Ishikawa (cell line): ENCODE data around the gene GRXCR2.

Source experiments
- CEBPB ChIP-seq: IDR thresholded peaks from 2 replicates; pipeline ENCODE4 v1.6.1; 2012
- CREB1 ChIP-seq: IDR thresholded peaks from 2 replicates; pipeline ENCODE4 v1.6.1; 2012; ENCODE audit warnings: low read depth
- EGR1 ChIP-seq: IDR thresholded peaks from 2 replicates; pipeline ENCODE4 v1.6.1; 2012
- EP300 ChIP-seq: IDR thresholded peaks from 2 replicates; pipeline ENCODE4 v1.6.1; 2012; ENCODE audit warnings: borderline replicate concordance
- FOXM1 ChIP-seq: IDR thresholded peaks from 2 replicates; pipeline ENCODE4 v1.6.1; 2012; ENCODE audit warnings: low read depth, borderline replicate concordance
- NFIC ChIP-seq: IDR thresholded peaks from 2 replicates; pipeline ENCODE4 v1.6.1; 2012
- RAD21 ChIP-seq: IDR thresholded peaks from 2 replicates; pipeline ENCODE4 v1.6.1; 2012; ENCODE audit warnings: low read depth
- TAF1 ChIP-seq: IDR thresholded peaks from 2 replicates; pipeline ENCODE4 v1.6.1; 2012; ENCODE audit warnings: low read depth, mild to moderate bottlenecking
- TCF12 ChIP-seq: IDR thresholded peaks from 2 replicates; pipeline ENCODE4 v1.6.1; 2012; ENCODE audit warnings: low read depth
- TEAD4 ChIP-seq: IDR thresholded peaks from 2 replicates; pipeline ENCODE4 v1.6.1; 2012
- USF1 ChIP-seq: IDR thresholded peaks from 2 replicates; pipeline ENCODE4 v1.6.1; 2012
- YY1 ChIP-seq: IDR thresholded peaks from 2 replicates; pipeline ENCODE4 v1.6.1; 2012; ENCODE audit warnings: low read depth
- ZBTB7A ChIP-seq: IDR thresholded peaks from 2 replicates; pipeline ENCODE4 v1.6.1; 2012; ENCODE audit warnings: low read depth
- TF ChIP-seq, protein P1 (sequence below): IDR thresholded peaks from 2 replicates; pipeline ENCODE4 v1.6.1; 2012
- TF ChIP-seq, protein P2 (sequence below): IDR thresholded peaks from 2 replicates; pipeline ENCODE4 v1.6.1; 2012; ENCODE audit warnings: low read depth, mild to moderate bottlenecking

GRXCR2 gene

GRCh38 chr5:145852990-145853389 lies 19.8 kb downstream of the GRXCR2 start:
- TF ChIP-seq, protein P1, sequence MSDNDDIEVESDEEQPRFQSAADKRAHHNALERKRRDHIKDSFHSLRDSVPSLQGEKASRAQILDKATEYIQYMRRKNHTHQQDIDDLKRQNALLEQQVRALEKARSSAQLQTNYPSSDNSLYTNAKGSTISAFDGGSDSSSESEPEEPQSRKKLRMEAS = no peak
- TF ChIP-seq EP300 (no peak), FOXM1 (no peak), ZBTB7A (no peak), CEBPB (no peak), EGR1 (no peak), TEAD4 (no peak), USF1 (no peak), CREB1 (no peak), TAF1 (no peak), NFIC (no peak)
- TF ChIP-seq, protein P2, sequence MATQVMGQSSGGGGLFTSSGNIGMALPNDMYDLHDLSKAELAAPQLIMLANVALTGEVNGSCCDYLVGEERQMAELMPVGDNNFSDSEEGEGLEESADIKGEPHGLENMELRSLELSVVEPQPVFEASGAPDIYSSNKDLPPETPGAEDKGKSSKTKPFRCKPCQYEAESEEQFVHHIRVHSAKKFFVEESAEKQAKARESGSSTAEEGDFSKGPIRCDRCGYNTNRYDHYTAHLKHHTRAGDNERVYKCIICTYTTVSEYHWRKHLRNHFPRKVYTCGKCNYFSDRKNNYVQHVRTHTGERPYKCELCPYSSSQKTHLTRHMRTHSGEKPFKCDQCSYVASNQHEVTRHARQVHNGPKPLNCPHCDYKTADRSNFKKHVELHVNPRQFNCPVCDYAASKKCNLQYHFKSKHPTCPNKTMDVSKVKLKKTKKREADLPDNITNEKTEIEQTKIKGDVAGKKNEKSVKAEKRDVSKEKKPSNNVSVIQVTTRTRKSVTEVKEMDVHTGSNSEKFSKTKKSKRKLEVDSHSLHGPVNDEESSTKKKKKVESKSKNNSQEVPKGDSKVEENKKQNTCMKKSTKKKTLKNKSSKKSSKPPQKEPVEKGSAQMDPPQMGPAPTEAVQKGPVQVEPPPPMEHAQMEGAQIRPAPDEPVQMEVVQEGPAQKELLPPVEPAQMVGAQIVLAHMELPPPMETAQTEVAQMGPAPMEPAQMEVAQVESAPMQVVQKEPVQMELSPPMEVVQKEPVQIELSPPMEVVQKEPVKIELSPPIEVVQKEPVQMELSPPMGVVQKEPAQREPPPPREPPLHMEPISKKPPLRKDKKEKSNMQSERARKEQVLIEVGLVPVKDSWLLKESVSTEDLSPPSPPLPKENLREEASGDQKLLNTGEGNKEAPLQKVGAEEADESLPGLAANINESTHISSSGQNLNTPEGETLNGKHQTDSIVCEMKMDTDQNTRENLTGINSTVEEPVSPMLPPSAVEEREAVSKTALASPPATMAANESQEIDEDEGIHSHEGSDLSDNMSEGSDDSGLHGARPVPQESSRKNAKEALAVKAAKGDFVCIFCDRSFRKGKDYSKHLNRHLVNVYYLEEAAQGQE = no peak

DNA sequence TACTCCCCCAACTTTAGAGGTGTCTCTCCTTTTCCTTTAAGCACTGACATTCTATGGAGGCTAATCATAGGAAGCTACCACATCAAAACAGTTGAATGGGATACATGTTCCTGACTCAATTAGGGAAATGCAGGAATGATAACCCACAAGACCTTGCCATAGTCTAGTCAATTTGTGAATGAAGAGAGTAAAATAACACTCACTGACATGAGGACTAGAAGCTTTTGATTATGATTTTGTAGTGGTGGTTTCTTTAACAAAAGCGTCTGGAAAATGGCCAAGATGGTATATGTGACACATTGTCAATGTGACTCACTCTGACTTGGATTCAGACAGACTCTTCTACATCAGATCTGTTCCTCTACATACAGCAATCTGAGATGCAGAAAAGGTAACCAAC lies 24.0 kb downstream of the GRXCR2 start:
- TF ChIP-seq NFIC (no peak), FOXM1 (no peak), CREB1 (no peak), RAD21 (no peak), USF1 (no peak), EGR1 (no peak), CEBPB (no peak), EP300 (no peak), YY1 (no peak), TCF12 (no peak), TEAD4 (no peak), ZBTB7A (no peak), TAF1 (no peak)
- TF ChIP-seq, protein P2 = no peak
- TF ChIP-seq, protein P1 = no peak

DNA sequence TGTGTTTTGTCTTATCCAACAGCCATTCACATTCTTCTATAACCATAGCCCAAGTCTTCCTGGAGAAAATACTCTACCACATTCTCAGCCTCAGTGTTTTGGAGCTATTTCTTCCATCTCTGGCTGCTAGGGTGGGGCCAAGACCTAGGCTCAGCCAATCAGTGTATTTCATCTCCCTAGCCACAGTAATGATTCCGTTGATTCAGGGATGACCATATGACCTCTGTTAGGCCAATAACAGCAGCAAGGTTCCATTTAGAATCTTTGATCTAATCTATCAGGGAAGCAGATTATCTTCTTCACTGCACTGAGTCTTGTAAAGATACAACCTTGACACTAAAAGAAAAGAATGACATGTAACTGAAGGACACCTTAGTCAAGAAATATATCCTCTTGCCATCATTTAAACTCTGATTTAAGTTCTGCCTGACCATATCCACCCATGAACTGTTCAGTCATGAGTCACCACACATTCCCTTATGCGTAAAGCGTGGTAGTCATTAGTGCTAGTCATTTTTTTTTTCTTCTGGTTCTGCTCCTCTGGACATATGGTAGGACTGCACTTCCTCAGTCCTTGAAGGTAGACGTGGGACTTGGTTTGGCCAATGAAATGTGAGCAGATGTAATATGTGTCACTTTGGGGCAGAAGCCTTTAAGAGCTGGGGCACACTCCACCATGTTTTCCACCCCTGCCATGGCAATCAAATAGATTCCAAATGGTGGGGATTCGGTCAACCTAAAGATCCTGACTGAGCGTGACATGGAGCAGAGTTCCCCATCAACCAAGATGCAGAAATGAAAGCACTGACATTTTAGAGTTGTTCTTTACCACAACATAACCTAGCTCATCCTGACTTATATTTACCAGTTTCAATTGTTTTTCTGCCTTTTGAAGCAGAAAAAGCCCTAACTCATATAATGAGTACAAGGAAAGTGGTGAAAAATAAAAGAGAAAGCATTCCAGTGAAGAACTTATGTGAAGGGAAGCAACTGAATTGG lies 25.0 kb downstream of the GRXCR2 start:
- TF ChIP-seq, protein P2 = no peak
- TF ChIP-seq ZBTB7A (no peak), CEBPB (no peak)
- TF ChIP-seq, protein P1 = no peak

- no peak for TF ChIP-seq RAD21
- no peak for TF ChIP-seq EP300
Measured at GRCh38 chr5:145846081-145846480, 26.7 kb downstream of the GRXCR2 start.

DNA sequence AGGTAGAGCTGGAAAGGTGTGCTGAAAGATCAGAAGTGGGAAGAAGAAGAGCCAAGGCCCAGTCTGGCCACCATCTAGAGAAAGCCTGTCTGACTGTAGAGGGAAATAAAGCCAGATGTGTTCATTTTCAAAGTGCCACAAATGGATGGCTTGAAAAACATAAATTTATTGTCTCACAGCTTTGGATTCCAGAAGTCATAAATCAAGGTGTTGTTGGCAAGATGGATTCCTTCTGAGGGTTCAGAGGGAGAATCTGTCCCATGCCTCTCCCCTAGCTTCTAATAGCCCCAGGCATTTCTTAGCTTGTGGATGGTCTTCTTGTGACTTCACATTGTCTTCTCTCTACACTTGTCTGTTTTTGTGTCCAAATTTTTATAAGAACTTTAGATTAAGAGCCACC lies 31.5 kb downstream of the GRXCR2 start:
- TF ChIP-seq TCF12 = no peak
- TF ChIP-seq USF1 = no peak
- TF ChIP-seq TAF1 = no peak
- no peak for TF ChIP-seq NFIC
- TF ChIP-seq EGR1 = no peak
- no peak for TF ChIP-seq CEBPB
